ENCODE measurements around the gene SYNGAP1.
A peak's percentile ranks its signal among the peaks of the same experiment; 100 is the strongest.
"Not testable (repeated sequence)": the region's sequence is repeated elsewhere in the genome, so short reads cannot be mapped to it uniquely, and the experiment has no call there.

The SYNGAP1 gene

DNA sequence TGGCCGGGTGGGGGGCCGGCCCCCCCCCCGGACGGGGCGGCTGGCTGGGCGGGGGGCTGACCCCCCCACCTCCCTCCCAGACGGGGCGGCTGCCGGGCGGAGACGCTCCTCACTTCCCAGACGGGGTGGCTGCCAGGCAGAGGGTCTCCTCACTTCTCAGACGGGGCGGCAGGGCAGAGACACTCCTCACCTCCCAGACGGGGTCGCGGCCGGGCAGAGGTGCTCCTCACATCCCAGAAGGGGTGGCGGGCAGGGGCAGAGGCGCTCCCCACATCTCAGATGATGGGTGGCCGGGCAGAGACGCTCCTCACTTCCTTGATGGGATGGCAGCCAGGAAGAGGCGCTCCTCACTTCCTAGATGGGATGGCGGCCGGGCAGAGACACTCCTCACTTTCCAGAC lies 65.8 kb downstream of the SYNGAP1 start:
- not testable (repeated sequence) for H3K18ac ChIP-seq (ENCODE audit: low read length); H3K4me1 ChIP-seq (ENCODE audit: control insufficient read depth in 2 of 2, insufficient read depth in 1 of 2, low read depth in 1 of 2, low read length in 2 of 2); H3K9me3 ChIP-seq (replicated peaks in 1 of 2; ENCODE audit: control insufficient read depth in 2 of 2, insufficient read depth in 1 of 2, low read depth in 1 of 2, low read length in 2 of 2); H3K27me3 ChIP-seq (ENCODE audit: control insufficient read depth in 3 of 3, insufficient read depth in 3 of 3, low read depth in 1 of 3, low read length in 3 of 3); H3K36me3 ChIP-seq (replicated peaks in 1 of 2; ENCODE audit: control insufficient read depth in 2 of 2, insufficient read depth in 2 of 2, low read length in 2 of 2); H4K91ac ChIP-seq (ENCODE audit: low read depth, low read length, poor library complexity); H3K27ac ChIP-seq (replicated peaks; ENCODE audit: low read length); H3K9ac ChIP-seq (ENCODE audit: low read depth, low read length, poor library complexity); H2BK120ac ChIP-seq (ENCODE audit: low read depth, low read length); H2BK15ac ChIP-seq (ENCODE audit: low read length); H3K14ac ChIP-seq (ENCODE audit: low read length); H3K4me3 ChIP-seq (ENCODE audit: low read length in 2 of 2); H2AK5ac ChIP-seq (ENCODE audit: low read depth, low read length); H2BK5ac ChIP-seq (ENCODE audit: low read length); DNase-seq (ENCODE audit: low spot score); H3K4ac ChIP-seq (ENCODE audit: low read length); H2AFZ ChIP-seq (ENCODE audit: low read length); H4K8ac ChIP-seq (ENCODE audit: low read depth, low read length); H3K4me2 ChIP-seq (ENCODE audit: insufficient read depth, low read length, poor library complexity, severe bottlenecking); H3K79me1 ChIP-seq (ENCODE audit: low read depth, low read length); H3K23ac ChIP-seq (ENCODE audit: low read depth, low read length, poor library complexity); H2BK12ac ChIP-seq (ENCODE audit: low read length)
- no CpG with 5 or more reads among the region's 25 CpGs for WGBS, 2 donors (ENCODE audit: extremely low coverage in 2 of 2, insufficient read length in 2 of 2, insufficient replicate concordance in 1 of 2)

DNA sequence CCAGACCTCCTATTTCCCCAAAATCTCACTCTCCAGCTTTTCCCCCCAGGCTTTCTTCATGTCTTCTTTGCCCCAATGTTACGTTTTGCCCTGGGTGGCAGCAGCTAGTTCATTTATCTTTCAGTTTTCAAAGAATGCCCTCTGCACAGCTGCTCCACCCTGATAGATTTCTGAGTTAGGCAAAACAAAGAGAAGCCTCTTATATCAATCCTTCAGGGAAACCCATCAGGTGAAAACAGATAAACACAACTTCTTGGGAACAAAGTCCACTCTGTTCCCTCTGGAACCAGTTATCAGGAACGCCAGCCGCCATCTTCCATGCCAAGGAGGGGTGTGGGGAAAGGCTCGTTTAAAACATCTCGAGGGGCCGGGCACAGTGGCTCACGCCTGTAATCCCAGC lies 68.5 kb downstream of the SYNGAP1 start:
- Histone ChIP-seq H2BK15ac (ENCODE audit: low read length) (no peak overlapping the region), H3K4me1 (ENCODE audit: control insufficient read depth in 2 of 2, insufficient read depth in 1 of 2, low read depth in 1 of 2, low read length in 2 of 2) (peaks cover 0 to 2% of the 10 kb centered on the region in 2 donors), H2BK12ac (ENCODE audit: low read length) (no peak overlapping the region), H3K9ac (ENCODE audit: low read depth, low read length, poor library complexity) (no peak overlapping the region), H3K4me2 (ENCODE audit: insufficient read depth, low read length, poor library complexity, severe bottlenecking) (no peak overlapping the region), H3K23ac (ENCODE audit: low read depth, low read length, poor library complexity) (no peak overlapping the region), H3K18ac (ENCODE audit: low read length) (no peak overlapping the region), H3K27me3 (ENCODE audit: control insufficient read depth in 3 of 3, insufficient read depth in 3 of 3, low read depth in 1 of 3, low read length in 3 of 3) (no peaks in the 10 kb centered on the region), H3K14ac (ENCODE audit: low read length) (no peak overlapping the region), H3K27ac (replicated peaks; ENCODE audit: low read length) (no peak overlapping the region), H2AFZ (ENCODE audit: low read length) (no peak overlapping the region), H3K36me3 (replicated peaks in 1 of 2; ENCODE audit: control insufficient read depth in 2 of 2, insufficient read depth in 2 of 2, low read length in 2 of 2) (no peaks in the 10 kb centered on the region), H4K8ac (ENCODE audit: low read depth, low read length) (no peak overlapping the region), H3K4me3 (ENCODE audit: low read length in 2 of 2) (no peak overlapping the region), H2BK120ac (ENCODE audit: low read depth, low read length) (no peak overlapping the region), H4K91ac (ENCODE audit: low read depth, low read length, poor library complexity) (no peak overlapping the region), H2AK5ac (ENCODE audit: low read depth, low read length) (no peak overlapping the region), H3K9me3 (replicated peaks in 1 of 2; ENCODE audit: control insufficient read depth in 2 of 2, insufficient read depth in 1 of 2, low read depth in 1 of 2, low read length in 2 of 2) (no peaks in the 10 kb centered on the region), H3K79me1 (ENCODE audit: low read depth, low read length) (peaks cover 1% of the 10 kb centered on the region), H2BK5ac (ENCODE audit: low read length) (no peak overlapping the region), H3K4ac (ENCODE audit: low read length) (no peak overlapping the region)
- DNase-seq (ENCODE audit: low spot score), result no peak
- WGBS, 2 donors (ENCODE audit: extremely low coverage in 2 of 2, insufficient read length in 2 of 2, insufficient replicate concordance in 1 of 2), result no CpG with 5 or more reads among the region's 7 CpGs

GRCh38 chr6:33490198-33490597 lies 70.3 kb downstream of the SYNGAP1 start:
- no peak overlapping the region for H2BK120ac ChIP-seq (ENCODE audit: low read depth, low read length)
- H3K23ac ChIP-seq (ENCODE audit: low read depth, low read length, poor library complexity), result peak overlapping the region; percentile 98
- H3K18ac ChIP-seq (ENCODE audit: low read length), result no peak overlapping the region
- no CpG with 5 or more reads among the region's 3 CpGs for WGBS, 2 donors (ENCODE audit: extremely low coverage in 2 of 2, insufficient read length in 2 of 2, insufficient replicate concordance in 1 of 2)
- H2BK5ac ChIP-seq (ENCODE audit: low read length), result no peak overlapping the region
- H3K4ac ChIP-seq (ENCODE audit: low read length), result no peak overlapping the region
- no peak overlapping the region for H3K14ac ChIP-seq (ENCODE audit: low read length)
- no peak overlapping the region for H3K9ac ChIP-seq (ENCODE audit: low read depth, low read length, poor library complexity)
- no peak overlapping the region for H3K4me3 ChIP-seq (ENCODE audit: low read length in 2 of 2)
- H3K36me3 ChIP-seq (replicated peaks in 1 of 2; ENCODE audit: control insufficient read depth in 2 of 2, insufficient read depth in 2 of 2, low read length in 2 of 2), result no peaks in the 10 kb centered on the region
- H3K4me1 ChIP-seq (ENCODE audit: control insufficient read depth in 2 of 2, insufficient read depth in 1 of 2, low read depth in 1 of 2, low read length in 2 of 2), result peaks cover 0 to 2% of the 10 kb centered on the region in 2 donors
- no peaks in the 10 kb centered on the region for H3K27me3 ChIP-seq (ENCODE audit: control insufficient read depth in 3 of 3, insufficient read depth in 3 of 3, low read depth in 1 of 3, low read length in 3 of 3)
- no peak for DNase-seq (ENCODE audit: low spot score)
- H3K79me1 ChIP-seq (ENCODE audit: low read depth, low read length), result peaks cover 1% of the 10 kb centered on the region
- H2AFZ ChIP-seq (ENCODE audit: low read length), result peak overlapping the region; percentile 54
- no peak overlapping the region for H2AK5ac ChIP-seq (ENCODE audit: low read depth, low read length)
- no peak overlapping the region for H3K27ac ChIP-seq (replicated peaks; ENCODE audit: low read length)
- no peak overlapping the region for H2BK15ac ChIP-seq (ENCODE audit: low read length)
- no peak overlapping the region for H4K91ac ChIP-seq (ENCODE audit: low read depth, low read length, poor library complexity)
- no peak overlapping the region for H2BK12ac ChIP-seq (ENCODE audit: low read length)
- H3K9me3 ChIP-seq (replicated peaks in 1 of 2; ENCODE audit: control insufficient read depth in 2 of 2, insufficient read depth in 1 of 2, low read depth in 1 of 2, low read length in 2 of 2), result no peaks in the 10 kb centered on the region
- H4K8ac ChIP-seq (ENCODE audit: low read depth, low read length), result no peak overlapping the region
- no peak overlapping the region for H3K4me2 ChIP-seq (ENCODE audit: insufficient read depth, low read length, poor library complexity, severe bottlenecking)

GRCh38 chr6:33490621-33491020 lies 70.8 kb downstream of the SYNGAP1 start:
- Histone ChIP-seq H3K79me1 (ENCODE audit: low read depth, low read length) (peaks cover 1% of the 10 kb centered on the region), H3K27me3 (ENCODE audit: control insufficient read depth in 3 of 3, insufficient read depth in 3 of 3, low read depth in 1 of 3, low read length in 3 of 3) (no peaks in the 10 kb centered on the region), H3K4ac (ENCODE audit: low read length) (peak overlapping the region; percentile 84), H3K36me3 (replicated peaks in 1 of 2; ENCODE audit: control insufficient read depth in 2 of 2, insufficient read depth in 2 of 2, low read length in 2 of 2) (no peaks in the 10 kb centered on the region), H3K9ac (ENCODE audit: low read depth, low read length, poor library complexity) (no peak overlapping the region), H2BK15ac (ENCODE audit: low read length) (no peak overlapping the region), H3K14ac (ENCODE audit: low read length) (peak overlapping the region; percentile 21), H3K18ac (ENCODE audit: low read length) (peak overlapping the region; percentile 92), H3K9me3 (replicated peaks in 1 of 2; ENCODE audit: control insufficient read depth in 2 of 2, insufficient read depth in 1 of 2, low read depth in 1 of 2, low read length in 2 of 2) (no peaks in the 10 kb centered on the region), H3K23ac (ENCODE audit: low read depth, low read length, poor library complexity) (peak overlapping the region; percentile 98), H3K4me1 (ENCODE audit: control insufficient read depth in 2 of 2, insufficient read depth in 1 of 2, low read depth in 1 of 2, low read length in 2 of 2) (peaks cover 0 to 2% of the 10 kb centered on the region in 2 donors), H2AFZ (ENCODE audit: low read length) (peak overlapping the region; percentile 54), H4K8ac (ENCODE audit: low read depth, low read length) (no peak overlapping the region), H4K91ac (ENCODE audit: low read depth, low read length, poor library complexity) (no peak overlapping the region), H2BK12ac (ENCODE audit: low read length) (no peak overlapping the region), H2BK5ac (ENCODE audit: low read length) (no peak overlapping the region), H3K4me2 (ENCODE audit: insufficient read depth, low read length, poor library complexity, severe bottlenecking) (no peak overlapping the region), H2AK5ac (ENCODE audit: low read depth, low read length) (peak overlapping the region; percentile 63), H3K4me3 (ENCODE audit: low read length in 2 of 2) (peak overlapping the region in 1 of 2 donors; percentile 6), H3K27ac (replicated peaks; ENCODE audit: low read length) (no peak overlapping the region), H2BK120ac (ENCODE audit: low read depth, low read length) (no peak overlapping the region)
- no CpG with 5 or more reads among the region's 6 CpGs for WGBS, 2 donors (ENCODE audit: extremely low coverage in 2 of 2, insufficient read length in 2 of 2, insufficient replicate concordance in 1 of 2)
- DNase-seq (ENCODE audit: low spot score), result no peak

Measured in neuronal stem cell (in vitro differentiated cells).